ENCODE data around the gene CDK19.
"Not testable (repeated sequence)": the region's sequence is repeated elsewhere in the genome, so short reads cannot be mapped to it uniquely, and the experiment has no call there.

CDK19 gene

DNA sequence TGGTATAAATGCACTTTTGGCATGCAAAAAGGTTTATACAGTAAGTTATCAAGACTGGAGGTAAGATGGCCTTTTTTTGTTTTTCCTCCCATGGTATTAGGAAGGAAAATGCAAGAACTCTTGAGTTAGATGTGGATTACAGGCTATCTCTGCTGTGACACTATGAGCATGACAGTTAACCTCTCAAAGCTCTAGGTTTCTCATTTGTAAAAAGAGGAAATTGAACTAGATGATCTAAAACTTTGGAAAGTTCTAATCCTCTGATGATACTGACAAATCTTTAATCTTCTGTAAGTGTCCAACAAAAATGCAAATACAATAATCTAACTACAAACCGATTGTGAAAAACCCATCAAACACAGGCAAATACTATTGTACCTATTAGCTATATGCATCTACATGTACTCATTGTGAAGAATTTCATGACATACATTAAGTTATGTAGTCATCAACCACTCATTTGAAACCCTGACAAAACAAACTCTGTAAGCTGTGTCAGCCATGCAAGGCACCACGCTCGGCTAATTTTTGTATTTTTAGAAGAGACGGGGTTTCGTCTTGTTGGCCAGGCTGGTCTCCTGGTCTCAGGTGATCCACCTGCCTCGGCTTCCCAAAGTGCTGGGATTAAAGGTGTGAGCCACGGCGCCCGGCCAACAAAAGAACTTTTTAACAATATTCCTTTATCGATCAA, 4.2 kb downstream of the CDK19 start (continued):
- TF ChIP-seq, protein P1, sequence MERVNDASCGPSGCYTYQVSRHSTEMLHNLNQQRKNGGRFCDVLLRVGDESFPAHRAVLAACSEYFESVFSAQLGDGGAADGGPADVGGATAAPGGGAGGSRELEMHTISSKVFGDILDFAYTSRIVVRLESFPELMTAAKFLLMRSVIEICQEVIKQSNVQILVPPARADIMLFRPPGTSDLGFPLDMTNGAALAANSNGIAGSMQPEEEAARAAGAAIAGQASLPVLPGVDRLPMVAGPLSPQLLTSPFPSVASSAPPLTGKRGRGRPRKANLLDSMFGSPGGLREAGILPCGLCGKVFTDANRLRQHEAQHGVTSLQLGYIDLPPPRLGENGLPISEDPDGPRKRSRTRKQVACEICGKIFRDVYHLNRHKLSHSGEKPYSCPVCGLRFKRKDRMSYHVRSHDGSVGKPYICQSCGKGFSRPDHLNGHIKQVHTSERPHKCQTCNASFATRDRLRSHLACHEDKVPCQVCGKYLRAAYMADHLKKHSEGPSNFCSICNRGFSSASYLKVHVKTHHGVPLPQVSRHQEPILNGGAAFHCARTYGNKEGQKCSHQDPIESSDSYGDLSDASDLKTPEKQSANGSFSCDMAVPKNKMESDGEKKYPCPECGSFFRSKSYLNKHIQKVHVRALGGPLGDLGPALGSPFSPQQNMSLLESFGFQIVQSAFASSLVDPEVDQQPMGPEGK (CRISPR knock-in tag; IDR thresholded peaks at IDR 0.05; ENCODE audit: borderline replicate concordance) = no peak

DNA sequence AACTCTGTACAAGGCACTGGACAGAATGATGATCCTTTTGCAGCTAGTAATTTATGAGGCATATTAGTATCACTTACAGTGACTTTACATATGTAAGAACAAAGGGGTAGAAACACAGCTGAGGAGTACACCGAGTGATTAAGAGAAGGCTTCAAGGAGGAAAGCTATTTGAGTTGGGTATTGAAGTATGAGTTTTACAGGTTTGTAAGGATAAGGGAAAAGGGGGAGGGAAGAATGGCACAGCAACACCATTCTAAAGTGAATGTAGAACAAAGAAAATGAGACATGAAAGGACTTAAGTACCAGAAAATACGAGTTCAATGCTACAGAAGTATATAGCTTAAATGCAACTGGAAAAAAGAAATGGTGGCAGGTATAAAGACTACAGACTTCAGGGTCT, 5.5 kb downstream of the CDK19 start:
- TF ChIP-seq TOX (CRISPR knock-in tag; IDR thresholded peaks at IDR 0.05; ENCODE audit: borderline replicate concordance) = no peak
- TF ChIP-seq, protein P2, sequence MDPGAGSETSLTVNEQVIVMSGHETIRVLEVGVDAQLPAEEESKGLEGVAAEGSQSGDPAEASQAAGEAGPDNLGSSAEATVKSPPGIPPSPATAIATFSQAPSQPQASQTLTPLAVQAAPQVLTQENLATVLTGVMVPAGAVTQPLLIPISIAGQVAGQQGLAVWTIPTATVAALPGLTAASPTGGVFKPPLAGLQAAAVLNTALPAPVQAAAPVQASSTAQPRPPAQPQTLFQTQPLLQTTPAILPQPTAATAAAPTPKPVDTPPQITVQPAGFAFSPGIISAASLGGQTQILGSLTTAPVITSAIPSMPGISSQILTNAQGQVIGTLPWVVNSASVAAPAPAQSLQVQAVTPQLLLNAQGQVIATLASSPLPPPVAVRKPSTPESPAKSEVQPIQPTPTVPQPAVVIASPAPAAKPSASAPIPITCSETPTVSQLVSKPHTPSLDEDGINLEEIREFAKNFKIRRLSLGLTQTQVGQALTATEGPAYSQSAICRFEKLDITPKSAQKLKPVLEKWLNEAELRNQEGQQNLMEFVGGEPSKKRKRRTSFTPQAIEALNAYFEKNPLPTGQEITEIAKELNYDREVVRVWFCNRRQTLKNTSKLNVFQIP (CRISPR knock-in tag; IDR thresholded peaks at IDR 0.05; ENCODE audit: borderline replicate concordance, low read depth) = no peak
- TF ChIP-seq, protein P3, sequence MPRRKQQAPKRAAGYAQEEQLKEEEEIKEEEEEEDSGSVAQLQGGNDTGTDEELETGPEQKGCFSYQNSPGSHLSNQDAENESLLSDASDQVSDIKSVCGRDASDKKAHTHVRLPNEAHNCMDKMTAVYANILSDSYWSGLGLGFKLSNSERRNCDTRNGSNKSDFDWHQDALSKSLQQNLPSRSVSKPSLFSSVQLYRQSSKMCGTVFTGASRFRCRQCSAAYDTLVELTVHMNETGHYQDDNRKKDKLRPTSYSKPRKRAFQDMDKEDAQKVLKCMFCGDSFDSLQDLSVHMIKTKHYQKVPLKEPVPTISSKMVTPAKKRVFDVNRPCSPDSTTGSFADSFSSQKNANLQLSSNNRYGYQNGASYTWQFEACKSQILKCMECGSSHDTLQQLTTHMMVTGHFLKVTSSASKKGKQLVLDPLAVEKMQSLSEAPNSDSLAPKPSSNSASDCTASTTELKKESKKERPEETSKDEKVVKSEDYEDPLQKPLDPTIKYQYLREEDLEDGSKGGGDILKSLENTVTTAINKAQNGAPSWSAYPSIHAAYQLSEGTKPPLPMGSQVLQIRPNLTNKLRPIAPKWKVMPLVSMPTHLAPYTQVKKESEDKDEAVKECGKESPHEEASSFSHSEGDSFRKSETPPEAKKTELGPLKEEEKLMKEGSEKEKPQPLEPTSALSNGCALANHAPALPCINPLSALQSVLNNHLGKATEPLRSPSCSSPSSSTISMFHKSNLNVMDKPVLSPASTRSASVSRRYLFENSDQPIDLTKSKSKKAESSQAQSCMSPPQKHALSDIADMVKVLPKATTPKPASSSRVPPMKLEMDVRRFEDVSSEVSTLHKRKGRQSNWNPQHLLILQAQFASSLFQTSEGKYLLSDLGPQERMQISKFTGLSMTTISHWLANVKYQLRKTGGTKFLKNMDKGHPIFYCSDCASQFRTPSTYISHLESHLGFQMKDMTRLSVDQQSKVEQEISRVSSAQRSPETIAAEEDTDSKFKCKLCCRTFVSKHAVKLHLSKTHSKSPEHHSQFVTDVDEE (CRISPR knock-in tag; IDR thresholded peaks at IDR 0.05) = no peak
- TF ChIP-seq, protein P4, sequence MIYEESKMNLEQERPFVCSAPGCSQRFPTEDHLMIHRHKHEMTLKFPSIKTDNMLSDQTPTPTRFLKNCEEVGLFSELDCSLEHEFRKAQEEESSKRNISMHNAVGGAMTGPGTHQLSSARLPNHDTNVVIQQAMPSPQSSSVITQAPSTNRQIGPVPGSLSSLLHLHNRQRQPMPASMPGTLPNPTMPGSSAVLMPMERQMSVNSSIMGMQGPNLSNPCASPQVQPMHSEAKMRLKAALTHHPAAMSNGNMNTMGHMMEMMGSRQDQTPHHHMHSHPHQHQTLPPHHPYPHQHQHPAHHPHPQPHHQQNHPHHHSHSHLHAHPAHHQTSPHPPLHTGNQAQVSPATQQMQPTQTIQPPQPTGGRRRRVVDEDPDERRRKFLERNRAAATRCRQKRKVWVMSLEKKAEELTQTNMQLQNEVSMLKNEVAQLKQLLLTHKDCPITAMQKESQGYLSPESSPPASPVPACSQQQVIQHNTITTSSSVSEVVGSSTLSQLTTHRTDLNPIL (CRISPR knock-in tag; IDR thresholded peaks at IDR 0.05; ENCODE audit: low read depth) = no peak
- TF ChIP-seq ARNTL (CRISPR knock-in tag; IDR thresholded peaks at IDR 0.05; ENCODE audit: borderline replicate concordance, low read depth) = no peak
- no peak for TF ChIP-seq ISL1 (CRISPR knock-in tag; IDR thresholded peaks at IDR 0.05)
- TF ChIP-seq ZFP3 (CRISPR knock-in tag; IDR thresholded peaks at IDR 0.05) = no peak
- TF ChIP-seq ZNF565 (CRISPR knock-in tag; conservative IDR thresholded peaks at IDR 0.05; ENCODE audit: low read depth) = no peak
- no peak for TF ChIP-seq BACH2 (CRISPR knock-in tag; IDR thresholded peaks at IDR 0.05; ENCODE audit: borderline replicate concordance)
- TF ChIP-seq, protein P1 (CRISPR knock-in tag; IDR thresholded peaks at IDR 0.05; ENCODE audit: borderline replicate concordance) = no peak
- no peak for TF ChIP-seq ZC3H10 (CRISPR knock-in tag; IDR thresholded peaks at IDR 0.05)
- TF ChIP-seq CSDC2 (CRISPR knock-in tag; IDR thresholded peaks at IDR 0.05) = no peak
- no peak for TF ChIP-seq PPARA (CRISPR knock-in tag; IDR thresholded peaks at IDR 0.05; ENCODE audit: borderline replicate concordance)
- no peak for TF ChIP-seq ZNF8 (CRISPR knock-in tag; IDR thresholded peaks at IDR 0.05)
- no peak for TF ChIP-seq TCF4 (CRISPR knock-in tag; IDR thresholded peaks at IDR 0.05; ENCODE audit: borderline replicate concordance)
- no peak for TF ChIP-seq OSR1 (CRISPR knock-in tag; IDR thresholded peaks at IDR 0.05)
- ATAC-seq = no peak

DNA sequence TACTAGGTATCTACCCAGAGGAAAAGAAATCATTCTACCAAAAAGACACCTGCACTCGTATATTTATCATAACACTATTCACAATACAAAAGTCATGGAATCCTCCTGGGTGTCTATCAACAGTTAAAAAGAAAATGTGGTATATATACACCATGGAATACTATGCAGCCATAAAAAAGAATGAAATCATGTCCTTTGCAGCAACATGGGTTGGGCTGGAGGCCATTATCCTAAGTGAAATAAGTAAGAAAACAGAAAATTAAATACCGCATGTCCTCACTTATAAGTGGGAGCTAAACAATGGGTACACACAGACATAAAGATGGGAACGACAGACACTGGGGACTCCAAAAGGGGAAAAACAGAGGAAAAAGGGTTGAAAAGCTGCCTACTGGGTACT, 13.1 kb downstream of the CDK19 start:
- ATAC-seq = not testable (repeated sequence)

DNA sequence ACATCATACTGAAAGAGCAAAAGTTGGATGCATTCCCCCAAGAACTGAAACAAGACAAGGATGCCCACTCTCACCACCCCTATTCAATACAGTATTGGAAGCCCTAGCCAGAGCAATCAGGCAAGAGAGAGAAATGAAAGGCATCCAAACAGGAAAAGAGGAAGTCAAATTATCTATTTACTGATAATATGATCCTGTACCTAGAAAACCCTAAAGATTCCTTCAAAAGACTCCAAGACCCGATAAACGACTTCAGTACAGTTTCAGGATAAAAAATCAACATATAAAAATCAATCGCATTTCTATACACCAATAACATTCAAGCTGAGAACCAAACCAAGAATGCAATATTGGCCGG, 14.5 kb downstream of the CDK19 start:
- no peak for ATAC-seq
- no peak for TF ChIP-seq ZFP3 (CRISPR knock-in tag; IDR thresholded peaks at IDR 0.05)
- TF ChIP-seq BACH2 (CRISPR knock-in tag; IDR thresholded peaks at IDR 0.05; ENCODE audit: borderline replicate concordance) = no peak
- no peak for TF ChIP-seq ISL1 (CRISPR knock-in tag; IDR thresholded peaks at IDR 0.05)
- TF ChIP-seq, protein P3 (CRISPR knock-in tag; IDR thresholded peaks at IDR 0.05) = no peak
- no peak for TF ChIP-seq OSR1 (CRISPR knock-in tag; IDR thresholded peaks at IDR 0.05)
- TF ChIP-seq, protein P1 (CRISPR knock-in tag; IDR thresholded peaks at IDR 0.05; ENCODE audit: borderline replicate concordance) = no peak
- TF ChIP-seq, protein P4 (CRISPR knock-in tag; IDR thresholded peaks at IDR 0.05; ENCODE audit: low read depth) = no peak
- TF ChIP-seq PPARA (CRISPR knock-in tag; IDR thresholded peaks at IDR 0.05; ENCODE audit: borderline replicate concordance) = no peak
- no peak for TF ChIP-seq ARNTL (CRISPR knock-in tag; IDR thresholded peaks at IDR 0.05; ENCODE audit: borderline replicate concordance, low read depth)
- TF ChIP-seq ZNF70 (CRISPR knock-in tag; IDR thresholded peaks at IDR 0.05) = no peak
